ENCODE results near the gene HOXB7. TPM values are rescaled to one million over a fixed set of nuclear protein-coding genes. Genes with fewer than 3 reads are reported as not detected.

HOXB7 gene
- total RNA-seq, 2 donors from 2014 or later = 0.63 to 7.2 TPM

- H3K27me3 ChIP-seq (replicated peaks; ENCODE audit: insufficient read depth) = peaks cover 19% of the 10 kb centered on the region
Measured at GRCh38 chr17:48621410-48622392, 10.9 kb upstream of the HOXB7 start.

GRCh38 chr17:48620461-48621139, 9.8 kb upstream of the HOXB7 start:
- DNase-seq (ENCODE audit: low spot score) (no peak), ATAC-seq (ENCODE audit: insufficient number of reproducible peaks, low FRiP score, low read depth) (no peak)

More at GRCh38 chr17:48621410-48622392, 10.9 kb upstream of the HOXB7 start:
- H3K27ac ChIP-seq = no peak overlapping the region
- no peak for TF ChIP-seq CTCF (IDR thresholded peaks at IDR 0.05)
- no peak overlapping the region for H3K4me3 ChIP-seq
- no peaks in the 10 kb centered on the region for H3K9me3 ChIP-seq
- H3K36me3 ChIP-seq = no peaks in the 10 kb centered on the region
- no peak for ATAC-seq (ENCODE audit: insufficient number of reproducible peaks, low FRiP score, low read depth)
- H3K4me1 ChIP-seq (ENCODE audit: control insufficient read depth in 1 of 2, low read depth in 2 of 2) = peaks cover 18 to 29% of the 10 kb centered on the region in 2 donors
- DNase-seq (ENCODE audit: low spot score) = no peak

GRCh38 chr17:48619826-48620449, 9.1 kb upstream of the HOXB7 start:
- Histone ChIP-seq H3K9me3 (no peaks in the 10 kb centered on the region), H3K36me3 (no peaks in the 10 kb centered on the region), H3K4me1 (ENCODE audit: control insufficient read depth in 1 of 2, low read depth in 2 of 2) (peaks cover 2 to 13% of the 10 kb centered on the region in 2 donors), H3K27ac (no peak overlapping the region), H3K4me3 (no peak overlapping the region), H3K27me3 (replicated peaks; ENCODE audit: insufficient read depth) (peaks cover 27% of the 10 kb centered on the region)
- ATAC-seq (ENCODE audit: insufficient number of reproducible peaks, low FRiP score, low read depth) = no peak
- no peak for TF ChIP-seq CTCF (IDR thresholded peaks at IDR 0.05)
- no peak for DNase-seq (ENCODE audit: low spot score)

More at GRCh38 chr17:48620461-48621139, 9.8 kb upstream of the HOXB7 start:
- TF ChIP-seq CTCF (IDR thresholded peaks at IDR 0.05) = no peak
- Histone ChIP-seq H3K27ac (no peak overlapping the region), H3K4me3 (no peak overlapping the region), H3K27me3 (replicated peaks; ENCODE audit: insufficient read depth) (peaks cover 21% of the 10 kb centered on the region), H3K36me3 (no peaks in the 10 kb centered on the region), H3K4me1 (ENCODE audit: control insufficient read depth in 1 of 2, low read depth in 2 of 2) (peaks cover 8 to 20% of the 10 kb centered on the region in 2 donors), H3K9me3 (no peaks in the 10 kb centered on the region)

GRCh38 chr17:48618256-48618896, 7.6 kb upstream of the HOXB7 start:
- no peak overlapping the region for H3K27ac ChIP-seq
- TF ChIP-seq CTCF (IDR thresholded peaks at IDR 0.05) = peak; percentile 95
- H3K4me1 ChIP-seq (ENCODE audit: control insufficient read depth in 1 of 2, low read depth in 2 of 2) = peaks cover 0 to 18% of the 10 kb centered on the region in 2 donors
- H3K9me3 ChIP-seq = no peaks in the 10 kb centered on the region
- H3K4me3 ChIP-seq = no peak overlapping the region
- DNase-seq (ENCODE audit: low spot score) (peak; percentile 53), ATAC-seq (ENCODE audit: insufficient number of reproducible peaks, low FRiP score, low read depth) (peak; percentile 68)
- peaks cover 33% of the 10 kb centered on the region for H3K27me3 ChIP-seq (replicated peaks; ENCODE audit: insufficient read depth)
- no peaks in the 10 kb centered on the region for H3K36me3 ChIP-seq

Measured in thoracic aorta (tissue), 2 donors.